ENCODE measurements around the gene ANKRD49.

DNA sequence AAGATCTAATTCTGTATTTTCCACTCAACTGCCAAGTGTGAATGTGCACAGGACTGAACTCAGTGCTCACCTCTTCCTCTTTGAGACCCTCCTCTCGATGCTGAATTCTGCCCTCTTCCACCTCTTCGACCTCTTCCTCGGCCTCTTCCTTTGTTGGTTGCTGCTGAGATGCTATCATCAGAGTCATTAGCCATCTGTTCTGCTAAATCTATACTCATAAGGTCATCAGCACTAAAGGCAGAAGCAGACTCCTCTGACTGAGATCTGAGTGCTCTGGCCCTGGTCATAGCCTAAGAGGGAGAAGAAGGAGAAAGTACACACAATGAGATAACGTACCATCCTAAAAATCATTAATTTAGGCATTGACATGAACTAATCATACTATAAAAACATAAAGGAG is 46.6 kb upstream of the ANKRD49 start:
- TF ChIP-seq, protein P1, sequence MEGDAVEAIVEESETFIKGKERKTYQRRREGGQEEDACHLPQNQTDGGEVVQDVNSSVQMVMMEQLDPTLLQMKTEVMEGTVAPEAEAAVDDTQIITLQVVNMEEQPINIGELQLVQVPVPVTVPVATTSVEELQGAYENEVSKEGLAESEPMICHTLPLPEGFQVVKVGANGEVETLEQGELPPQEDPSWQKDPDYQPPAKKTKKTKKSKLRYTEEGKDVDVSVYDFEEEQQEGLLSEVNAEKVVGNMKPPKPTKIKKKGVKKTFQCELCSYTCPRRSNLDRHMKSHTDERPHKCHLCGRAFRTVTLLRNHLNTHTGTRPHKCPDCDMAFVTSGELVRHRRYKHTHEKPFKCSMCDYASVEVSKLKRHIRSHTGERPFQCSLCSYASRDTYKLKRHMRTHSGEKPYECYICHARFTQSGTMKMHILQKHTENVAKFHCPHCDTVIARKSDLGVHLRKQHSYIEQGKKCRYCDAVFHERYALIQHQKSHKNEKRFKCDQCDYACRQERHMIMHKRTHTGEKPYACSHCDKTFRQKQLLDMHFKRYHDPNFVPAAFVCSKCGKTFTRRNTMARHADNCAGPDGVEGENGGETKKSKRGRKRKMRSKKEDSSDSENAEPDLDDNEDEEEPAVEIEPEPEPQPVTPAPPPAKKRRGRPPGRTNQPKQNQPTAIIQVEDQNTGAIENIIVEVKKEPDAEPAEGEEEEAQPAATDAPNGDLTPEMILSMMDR (IDR thresholded peaks at IDR 0.05 in 8 of 11, conservative IDR thresholded peaks at IDR 0.05 in 3 of 11) = no peak
- TF ChIP-seq POLR2AphosphoS5 (IDR thresholded peaks at IDR 0.05) = no peak
